ENCODE measurements around the gene ANG.
"Not testable (repeated sequence)": the region's sequence is repeated elsewhere in the genome, so short reads cannot be mapped to it uniquely, and the experiment has no call there.

The ANG gene

DNA sequence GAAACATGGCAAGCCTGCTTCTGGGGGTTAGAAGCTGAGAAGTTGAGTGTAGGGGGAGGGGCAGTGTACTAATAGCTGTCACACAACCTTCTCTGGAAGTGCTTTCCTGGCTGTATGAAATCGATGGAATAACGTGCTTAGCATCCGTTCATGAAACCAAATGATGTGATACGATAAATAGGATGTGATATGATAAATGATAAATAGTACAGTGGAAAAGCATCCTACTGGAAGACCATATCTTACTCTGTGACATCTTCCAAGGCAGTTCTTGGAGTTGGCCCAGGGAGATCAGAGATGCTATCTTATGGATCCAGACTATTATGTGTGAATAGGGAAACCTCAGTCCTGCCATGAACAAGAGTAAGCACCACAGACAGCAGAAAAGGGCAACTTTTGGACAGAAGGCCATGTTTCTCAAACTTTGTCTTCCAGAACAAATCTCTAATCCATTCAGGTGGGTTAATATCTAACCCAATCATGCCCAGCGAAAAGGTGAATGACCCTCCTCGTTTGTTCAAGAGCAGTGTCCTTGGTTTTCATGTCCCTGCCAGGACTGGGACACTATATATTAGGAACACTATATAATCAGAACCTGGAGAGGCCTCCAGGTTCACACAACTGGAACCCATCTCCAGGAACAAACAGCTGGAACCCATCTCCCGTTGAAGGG is at the start of gene ANG:
TSS of gene ANG (plus strand) at position 598 of the 673 bp plus-strand sequence. CDS start 4,801 bp downstream, outside the sequence.
- H3K4me3 ChIP-seq (replicated peaks; ENCODE audit: low read depth, low read length) = no peak within 1 kb of the TSS
- TF ChIP-seq, protein P1, sequence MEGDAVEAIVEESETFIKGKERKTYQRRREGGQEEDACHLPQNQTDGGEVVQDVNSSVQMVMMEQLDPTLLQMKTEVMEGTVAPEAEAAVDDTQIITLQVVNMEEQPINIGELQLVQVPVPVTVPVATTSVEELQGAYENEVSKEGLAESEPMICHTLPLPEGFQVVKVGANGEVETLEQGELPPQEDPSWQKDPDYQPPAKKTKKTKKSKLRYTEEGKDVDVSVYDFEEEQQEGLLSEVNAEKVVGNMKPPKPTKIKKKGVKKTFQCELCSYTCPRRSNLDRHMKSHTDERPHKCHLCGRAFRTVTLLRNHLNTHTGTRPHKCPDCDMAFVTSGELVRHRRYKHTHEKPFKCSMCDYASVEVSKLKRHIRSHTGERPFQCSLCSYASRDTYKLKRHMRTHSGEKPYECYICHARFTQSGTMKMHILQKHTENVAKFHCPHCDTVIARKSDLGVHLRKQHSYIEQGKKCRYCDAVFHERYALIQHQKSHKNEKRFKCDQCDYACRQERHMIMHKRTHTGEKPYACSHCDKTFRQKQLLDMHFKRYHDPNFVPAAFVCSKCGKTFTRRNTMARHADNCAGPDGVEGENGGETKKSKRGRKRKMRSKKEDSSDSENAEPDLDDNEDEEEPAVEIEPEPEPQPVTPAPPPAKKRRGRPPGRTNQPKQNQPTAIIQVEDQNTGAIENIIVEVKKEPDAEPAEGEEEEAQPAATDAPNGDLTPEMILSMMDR (IDR thresholded peaks at IDR 0.05; ENCODE audit: low read depth, low read length, missing control alignments) = no peak
- DNase-seq (ENCODE audit: extremely low read depth, low read depth) = no peak

DNA sequence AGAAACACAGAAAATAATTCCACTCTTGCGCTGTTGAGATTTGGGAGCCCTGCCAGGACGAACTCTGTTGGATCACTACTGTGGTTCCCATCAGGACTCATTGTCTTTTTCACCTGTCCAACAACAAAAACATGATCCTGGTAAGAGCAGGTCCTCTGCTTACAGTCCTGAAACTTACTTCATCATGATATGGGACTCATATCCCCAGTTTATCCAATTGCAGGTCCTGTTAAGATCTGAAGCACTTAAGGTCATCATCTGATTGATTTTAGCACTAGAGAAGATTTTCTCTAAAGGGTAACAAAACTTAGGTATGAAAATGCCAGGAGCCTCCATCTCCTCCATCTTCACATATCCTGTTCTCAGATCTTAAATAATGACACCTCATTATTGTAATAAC is 47.0 kb upstream of the ANG start, which contains the start of gene OR6S1:
TSS of gene OR6S1 (minus strand) at position 101 of the 400 bp plus-strand sequence. CDS start at position 101, 0 bp downstream.
- TF ChIP-seq, protein P1 (IDR thresholded peaks at IDR 0.05; ENCODE audit: low read depth, low read length, missing control alignments) = no peak
- no peak within 1 kb of the TSS for H3K4me3 ChIP-seq (replicated peaks; ENCODE audit: low read depth, low read length)
- DNase-seq (ENCODE audit: extremely low read depth, low read depth) = no peak

DNA sequence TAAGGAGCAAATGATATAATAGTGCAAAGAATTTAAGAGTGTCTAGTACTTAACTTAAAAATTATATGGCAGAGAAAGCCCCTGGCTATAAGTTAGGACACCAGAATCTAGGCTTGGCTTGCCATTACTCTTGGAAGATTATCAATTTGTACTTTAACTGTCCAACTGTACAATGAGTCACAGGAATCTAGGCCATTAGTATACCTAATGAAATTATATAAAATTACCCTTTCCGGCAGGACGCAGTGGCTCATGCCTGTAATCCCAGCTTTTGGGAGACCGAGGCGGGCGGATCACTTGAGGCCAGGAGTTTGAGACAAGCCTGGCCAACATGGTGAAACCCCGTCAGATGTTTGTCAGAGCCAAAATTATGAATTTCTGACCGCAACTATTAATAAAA is 46.4 kb upstream of the ANG start:
- no peak overlapping the region for H3K4me3 ChIP-seq (replicated peaks; ENCODE audit: low read depth, low read length)
- TF ChIP-seq, protein P1 (IDR thresholded peaks at IDR 0.05; ENCODE audit: low read depth, low read length, missing control alignments) = no peak
- no peak for DNase-seq (ENCODE audit: extremely low read depth, low read depth)

DNA sequence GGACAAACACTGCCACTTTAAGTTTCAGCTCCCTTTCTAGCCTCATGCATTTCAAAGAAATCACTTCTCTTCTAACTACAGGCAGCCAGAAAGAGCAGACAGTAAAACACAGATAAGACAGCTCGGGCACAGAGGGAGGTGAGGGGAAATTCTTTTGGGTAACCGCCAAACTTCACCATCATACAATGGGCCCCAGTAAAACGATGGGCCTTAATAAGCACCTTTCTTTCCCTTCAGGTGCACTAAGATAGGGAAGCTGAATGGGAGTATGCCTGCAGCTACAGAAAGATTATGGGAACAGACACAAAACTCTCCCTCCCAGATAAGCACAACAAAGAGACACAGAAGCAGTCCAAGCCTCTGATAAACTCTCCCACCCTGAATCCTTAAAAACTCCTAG is 45.8 kb upstream of the ANG start:
- DNase-seq (ENCODE audit: extremely low read depth, low read depth); H3K4me3 ChIP-seq (replicated peaks; ENCODE audit: low read depth, low read length): not testable (repeated sequence)

DNA sequence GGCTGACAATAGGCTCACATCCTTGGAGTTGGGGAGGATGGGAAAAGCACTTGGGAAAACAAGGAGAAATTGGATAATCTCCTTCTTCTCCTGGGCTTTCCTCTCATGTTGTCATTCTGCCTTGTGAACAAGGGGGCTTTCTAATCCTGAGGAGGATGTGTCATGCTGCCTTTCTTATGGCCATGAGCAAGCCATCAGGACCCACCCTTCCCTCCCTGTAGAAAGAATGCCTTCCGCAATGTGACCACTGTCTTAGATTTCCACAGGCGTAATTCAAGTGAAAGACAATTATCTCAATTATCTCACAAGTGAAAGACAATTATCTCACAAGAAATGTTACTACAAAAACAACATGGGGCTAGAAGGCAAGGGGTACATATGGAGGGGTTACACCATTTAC is 44.0 kb upstream of the ANG start:
- TF ChIP-seq, protein P1 (IDR thresholded peaks at IDR 0.05; ENCODE audit: low read depth, low read length, missing control alignments) = no peak
- no peak for DNase-seq (ENCODE audit: extremely low read depth, low read depth)
- H3K4me3 ChIP-seq (replicated peaks; ENCODE audit: low read depth, low read length) = no peak overlapping the region

DNA sequence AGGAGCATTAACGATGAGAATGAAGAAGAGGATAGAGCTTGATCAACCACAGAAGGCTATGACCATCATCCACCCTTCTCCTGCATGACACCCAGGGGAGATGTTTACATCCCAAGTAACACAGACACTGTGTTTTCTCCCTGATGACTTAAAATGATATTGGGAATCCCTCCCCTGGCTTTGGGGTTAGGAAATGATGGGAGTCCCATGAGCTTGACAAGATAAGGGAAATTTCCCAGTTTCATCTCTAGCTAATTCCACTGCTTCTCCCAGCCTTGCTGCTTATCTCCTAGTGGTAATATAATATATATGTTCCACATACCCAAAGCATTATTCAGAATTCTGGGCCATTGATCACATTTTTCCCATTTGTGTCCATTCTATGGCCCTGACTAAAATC is 43.1 kb upstream of the ANG start:
- TF ChIP-seq, protein P1 (IDR thresholded peaks at IDR 0.05; ENCODE audit: low read depth, low read length, missing control alignments) = no peak
- H3K4me3 ChIP-seq (replicated peaks; ENCODE audit: low read depth, low read length) = no peak overlapping the region
- no peak for DNase-seq (ENCODE audit: extremely low read depth, low read depth)

DNA sequence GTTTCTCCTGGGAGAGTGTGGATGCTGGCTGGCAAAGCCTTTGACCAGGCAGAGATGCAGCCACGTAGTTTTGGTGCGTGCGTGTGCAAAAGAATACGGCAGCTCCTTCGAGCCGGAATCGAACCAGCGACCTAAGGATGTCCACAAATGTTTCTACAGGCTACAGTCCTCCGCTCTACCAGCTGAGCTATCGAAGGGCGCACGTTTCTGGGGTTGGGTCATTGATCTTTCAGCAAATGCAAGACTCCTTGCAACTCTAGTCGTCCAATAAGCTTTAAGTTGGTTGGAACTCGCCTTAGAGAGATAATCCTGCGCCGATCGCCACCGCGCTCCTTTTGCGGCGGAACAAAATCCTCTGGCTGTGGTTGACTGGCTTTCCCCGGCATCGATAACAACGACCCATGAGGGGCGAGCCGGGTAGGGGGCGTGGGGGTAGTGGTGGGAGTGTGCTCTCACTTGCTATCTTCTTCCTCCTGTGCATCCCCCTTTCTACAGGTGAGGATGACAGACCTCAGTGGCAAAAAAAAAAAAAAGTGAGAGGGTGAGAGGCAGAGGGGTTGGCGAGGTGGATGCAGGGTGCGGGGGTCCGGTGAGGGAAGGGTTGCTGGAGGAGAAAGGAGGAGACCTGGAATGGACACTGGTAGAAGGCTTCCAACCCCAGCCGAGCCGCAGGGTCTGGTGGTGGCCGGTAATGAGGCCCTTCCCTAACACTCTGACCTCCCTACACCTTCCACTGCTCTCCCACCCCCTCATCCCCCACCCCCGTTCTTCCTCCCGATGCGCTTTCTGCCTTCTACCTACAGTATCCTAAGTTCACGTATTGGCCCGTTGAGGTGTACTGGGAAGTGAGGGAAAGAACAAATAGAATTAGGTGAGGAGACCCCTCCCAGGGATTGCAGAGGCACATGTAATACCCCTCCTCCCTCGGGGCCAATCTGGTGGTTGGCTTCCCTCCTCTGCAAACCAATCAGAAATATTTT is 35.3 kb upstream of the ANG start:
- H3K4me3 ChIP-seq (replicated peaks; ENCODE audit: low read depth, low read length) = peak overlapping the region; percentile 38
- DNase-seq (ENCODE audit: extremely low read depth, low read depth) = peak; percentile 84
- TF ChIP-seq, protein P1 (IDR thresholded peaks at IDR 0.05; ENCODE audit: low read depth, low read length, missing control alignments) = no peak
